NCI-H748 treated with DMSO at 0.1 percent for 48 hours (cell line): ENCODE measurements around the gene PHF13.
"Not testable (repeated sequence)": the region's sequence is repeated elsewhere in the genome, so short reads cannot be mapped to it uniquely, and the experiment has no call there.

Experiments used
- DNase-seq: peaks from one replicate; lab custom pipeline; 2025; lab: John Stamatoyannopoulos, UW

Gene PHF13

GRCh38 chr1:6587261-6588005 is 26.1 kb upstream of the PHF13 start:
- DNase-seq, result no peak

- DNase-seq, result no peak
These were observed 25.2 kb upstream of the PHF13 start for GRCh38 chr1:6588128-6588892.

GRCh38 chr1:6588893-6589520 is 24.5 kb upstream of the PHF13 start:
- no peak for DNase-seq

- DNase-seq, result no peak
These were observed 23.5 kb upstream of the PHF13 start for GRCh38 chr1:6590046-6590445.

- DNase-seq, result no peak
These were observed 22.3 kb upstream of the PHF13 start for GRCh38 chr1:6591222-6591621.

- DNase-seq, result no peak
These were observed 21.9 kb upstream of the PHF13 start for GRCh38 chr1:6591644-6592043.

- DNase-seq, result no peak
These were observed 21.1 kb upstream of the PHF13 start for GRCh38 chr1:6592441-6592840.

GRCh38 chr1:6592865-6593593 is 20.5 kb upstream of the PHF13 start:
- no peak for DNase-seq

- no peak for DNase-seq
These were observed 19.7 kb upstream of the PHF13 start for GRCh38 chr1:6593810-6594209.

- DNase-seq, result no peak
These were observed 18.4 kb upstream of the PHF13 start for GRCh38 chr1:6594977-6595740.

GRCh38 chr1:6596351-6596750 is 17.2 kb upstream of the PHF13 start:
- DNase-seq, result no peak

- no peak for DNase-seq
These were observed 16.4 kb upstream of the PHF13 start for GRCh38 chr1:6596886-6597776.

GRCh38 chr1:6597777-6598131 is 15.8 kb upstream of the PHF13 start:
- DNase-seq, result no peak

GRCh38 chr1:6599141-6599975 is 14.2 kb upstream of the PHF13 start:
- no peak for DNase-seq

GRCh38 chr1:6599991-6600390 is 13.5 kb upstream of the PHF13 start:
- DNase-seq, result not testable (repeated sequence)

- DNase-seq, result no peak
These were observed 13.0 kb upstream of the PHF13 start for GRCh38 chr1:6600410-6601048.

GRCh38 chr1:6601049-6601922 is 12.2 kb upstream of the PHF13 start:
- no peak for DNase-seq
